Cerebellar nuclear complex (tissue), 1 donor: ENCODE data around the gene KDM3B.
"Not testable (repeated sequence)": the region's sequence is repeated elsewhere in the genome, so short reads cannot be mapped to it uniquely, and the experiment has no call there.

ENCODE experiments used
- DNase-seq, 2 experiments: peaks; one replicate each; lab custom pipeline; 2025; lab: John Stamatoyannopoulos, UW

KDM3B gene

GRCh38 chr5:138389332-138389731, 36.8 kb downstream of the KDM3B start:
- DNase-seq: no peak

DNA sequence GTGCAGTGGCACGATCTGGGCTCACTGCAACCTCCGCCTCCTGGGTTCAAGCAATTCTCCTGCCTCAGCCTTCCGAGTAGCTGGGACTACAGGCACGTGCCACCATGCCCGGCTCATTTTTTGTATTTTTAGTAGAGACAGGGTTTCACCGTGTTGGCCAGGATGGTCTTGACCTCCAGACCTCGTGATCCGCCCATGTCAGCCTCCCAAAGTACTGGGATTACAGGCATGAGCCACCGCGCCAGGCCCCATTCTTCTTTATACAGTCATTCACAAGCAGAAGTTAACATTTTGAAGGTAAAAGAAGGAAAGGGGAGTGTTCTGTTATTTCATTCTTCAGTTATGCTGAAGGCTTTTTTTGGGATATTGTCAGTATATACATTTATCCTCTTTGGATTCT, 37.4 kb downstream of the KDM3B start:
- DNase-seq: not testable (repeated sequence)

- DNase-seq: no peak
Observed at GRCh38 chr5:138391859-138392386, 39.4 kb downstream of the KDM3B start.

- no peak for DNase-seq
Observed at GRCh38 chr5:138402640-138403039, 50.2 kb downstream of the KDM3B start.

DNA sequence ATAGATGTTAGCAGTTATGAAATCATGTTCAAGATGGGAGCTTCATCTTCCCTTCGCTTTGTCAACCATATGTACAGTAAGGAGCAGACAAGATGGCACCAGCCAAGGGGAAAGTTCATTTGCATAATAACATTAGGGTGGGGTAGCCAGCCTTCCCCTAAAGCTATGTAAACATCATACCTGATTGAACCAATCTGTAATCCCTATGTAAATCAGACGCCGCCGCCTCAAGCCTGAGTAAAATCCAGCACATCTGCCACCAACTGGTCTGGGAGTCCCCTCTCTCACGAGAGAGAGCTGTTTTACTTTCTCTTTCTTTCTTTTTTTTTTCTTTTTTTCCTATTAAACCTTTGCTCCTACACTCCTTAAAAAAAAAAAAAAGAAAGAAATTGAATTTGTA, 55.5 kb downstream of the KDM3B start:
- DNase-seq: no peak

DNA sequence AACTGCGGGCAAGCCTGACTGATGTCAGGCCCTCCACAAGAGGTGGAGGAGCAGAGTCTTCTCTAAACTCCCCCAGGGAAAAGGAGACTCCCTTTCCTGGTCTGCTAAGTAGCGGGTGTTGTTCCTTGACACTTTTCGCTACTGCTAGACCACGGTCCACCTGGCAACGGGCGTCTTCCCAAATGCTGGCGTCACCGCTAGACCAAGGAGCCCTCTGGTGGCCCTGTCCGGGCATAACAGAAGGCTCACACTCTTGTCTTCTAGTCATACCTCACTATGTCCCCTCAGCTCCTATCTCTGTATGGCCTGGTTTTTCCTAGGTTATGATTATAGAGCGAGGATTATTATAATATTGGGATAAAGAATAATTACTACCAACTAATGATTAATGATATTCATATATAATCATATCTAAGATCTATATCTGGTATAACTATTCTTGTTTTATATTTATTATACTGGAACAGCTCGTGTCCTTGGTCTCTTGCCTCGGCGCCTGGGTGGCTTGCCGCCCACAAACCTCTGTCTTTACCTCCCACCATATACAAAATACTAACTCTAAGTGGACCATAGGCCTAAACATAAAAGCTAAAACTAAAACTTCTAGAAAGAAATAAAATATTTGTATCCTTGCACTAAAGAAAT, 58.6 kb downstream of the KDM3B start:
- peak; percentile 4 to 30 for DNase-seq

DNA sequence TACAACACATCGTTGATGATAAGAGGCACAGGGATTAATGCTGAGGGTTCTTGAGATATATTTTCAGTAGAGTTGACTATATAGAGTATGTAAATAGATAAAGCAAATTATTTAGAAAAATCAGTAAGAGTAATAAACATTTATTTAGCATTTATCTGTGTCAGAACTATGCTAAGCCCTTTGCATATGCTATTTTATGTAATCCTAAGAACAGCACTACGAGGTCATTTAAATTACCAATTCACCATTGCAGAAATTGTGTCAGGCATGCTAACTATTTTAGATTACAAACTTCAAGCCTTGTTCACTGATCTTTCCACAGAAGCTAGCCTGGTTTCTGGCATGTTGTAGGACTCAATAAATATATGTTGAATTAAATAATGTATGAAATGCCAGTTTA, 66.0 kb downstream of the KDM3B start:
- DNase-seq: no peak

- no peak for DNase-seq
Observed at GRCh38 chr5:138425079-138425478, 72.6 kb downstream of the KDM3B start.

DNA sequence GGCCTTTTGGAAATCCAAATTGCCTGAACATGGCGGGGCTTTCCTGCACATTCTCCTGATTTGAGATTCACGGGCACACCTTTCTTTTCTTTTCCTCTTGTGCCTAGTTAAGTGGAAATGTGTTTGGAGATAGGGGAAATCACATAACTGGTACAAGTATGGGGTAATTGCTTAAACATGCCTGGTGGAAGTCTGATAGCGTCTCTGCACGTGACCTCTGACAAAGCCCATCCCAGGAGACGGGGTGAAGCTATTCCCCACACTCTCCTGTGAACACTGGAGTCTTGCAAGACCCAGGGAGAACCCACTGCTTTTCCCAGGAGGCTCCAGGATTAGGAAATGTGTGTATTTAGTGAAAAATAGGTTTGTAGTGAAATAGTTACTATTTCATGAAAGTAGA, 83.5 kb downstream of the KDM3B start:
- DNase-seq: no peak

- DNase-seq: no peak
Observed at GRCh38 chr5:138438003-138438723, 85.7 kb downstream of the KDM3B start.

DNA sequence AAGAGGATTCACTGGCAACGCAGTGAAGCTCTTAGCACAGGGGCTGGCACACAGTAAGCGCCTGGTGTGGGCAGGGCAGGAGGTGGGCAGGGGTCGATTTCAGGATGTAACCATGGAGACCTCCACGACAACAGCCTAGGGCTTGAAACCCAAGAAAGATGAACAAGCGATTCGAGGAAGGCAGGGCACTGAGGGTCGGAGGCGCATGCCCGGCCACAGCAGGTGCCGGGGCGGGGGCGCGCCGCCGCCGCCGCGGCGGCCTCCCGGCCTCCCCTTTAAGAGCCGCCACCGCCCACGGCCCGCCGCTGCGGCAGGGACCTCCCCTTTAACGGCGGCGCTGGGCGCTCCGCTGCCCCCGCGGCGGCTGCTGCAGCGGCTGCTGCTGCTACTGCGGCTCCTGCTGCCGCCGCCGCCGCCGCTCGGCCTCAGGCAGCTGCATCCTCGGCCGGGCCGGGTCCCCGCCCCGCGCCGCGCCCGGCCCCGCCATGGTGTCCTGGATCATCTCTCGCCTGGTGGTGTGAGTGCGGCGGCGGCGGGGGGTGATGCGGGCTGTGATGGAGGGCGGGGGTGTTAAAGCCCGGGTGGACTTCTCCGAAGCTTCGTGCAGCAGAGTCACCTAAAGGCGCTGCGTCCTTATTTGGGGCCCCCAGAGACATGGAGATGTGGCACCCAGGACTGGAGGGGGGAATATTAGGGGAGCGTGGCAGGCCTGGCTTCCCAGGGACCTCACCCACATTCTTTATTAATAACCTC, 86.4 kb downstream of the KDM3B start, which contains the start of gene REEP2:
Gene REEP2 (plus strand): TSS at position 334 of the 753 bp plus-strand sequence. CDS start 152 bp downstream, at position 486.
- no peak for DNase-seq

DNA sequence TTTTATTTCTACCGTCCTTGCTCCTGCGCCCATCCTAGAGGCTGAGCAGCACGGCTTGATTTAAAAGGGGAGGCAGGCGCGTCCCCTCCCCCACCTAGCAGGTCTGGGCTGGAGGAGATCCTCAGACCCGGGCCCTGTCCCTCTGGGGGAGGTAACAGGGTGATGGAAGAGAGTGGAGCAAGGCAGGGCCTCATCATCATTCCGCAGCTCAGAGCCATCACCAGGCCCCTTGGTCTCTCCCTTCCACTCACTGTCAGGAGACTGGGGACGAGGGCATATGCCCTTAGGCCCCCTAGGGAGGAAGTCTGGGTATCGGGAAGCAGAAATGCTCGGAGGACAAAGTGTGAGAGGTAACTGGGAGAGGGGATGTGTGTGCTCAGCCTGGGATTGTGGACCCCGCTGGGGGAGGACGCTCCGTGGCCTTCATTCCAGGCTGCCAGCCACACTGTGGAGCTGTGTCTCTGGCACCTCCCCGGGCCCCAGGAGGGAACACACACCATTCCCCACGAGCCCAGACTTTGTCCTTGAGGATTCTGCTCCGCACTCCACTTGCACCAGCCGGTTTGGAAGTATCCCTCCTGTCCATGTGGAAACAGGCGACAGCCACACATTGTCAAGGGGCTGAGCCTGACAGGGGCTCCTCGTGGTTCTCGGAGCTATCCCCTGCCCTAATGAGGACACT, 87.1 kb downstream of the KDM3B start:
- no peak for DNase-seq

- DNase-seq: no peak
Observed at GRCh38 chr5:138440159-138441073, 87.9 kb downstream of the KDM3B start.

DNA sequence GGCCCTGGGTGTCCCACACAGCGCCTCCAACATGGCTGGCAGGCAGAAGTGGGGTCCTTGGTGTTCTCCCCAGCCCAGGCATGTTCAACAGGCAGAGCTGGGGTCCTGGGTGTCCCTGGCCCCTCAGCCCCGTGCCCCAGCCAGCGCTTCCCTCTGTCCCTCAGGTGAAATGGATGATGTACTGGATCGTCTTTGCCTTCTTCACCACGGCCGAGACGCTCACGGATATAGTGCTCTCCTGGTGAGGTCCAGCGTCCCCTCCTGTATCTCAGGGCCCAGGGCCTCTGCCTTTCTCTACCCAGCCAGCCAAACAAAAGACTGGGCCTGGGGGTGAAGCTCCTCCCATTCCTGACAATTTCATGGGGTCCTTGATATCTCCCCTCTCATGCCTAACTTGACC, 88.7 kb downstream of the KDM3B start:
- no peak for DNase-seq

DNA sequence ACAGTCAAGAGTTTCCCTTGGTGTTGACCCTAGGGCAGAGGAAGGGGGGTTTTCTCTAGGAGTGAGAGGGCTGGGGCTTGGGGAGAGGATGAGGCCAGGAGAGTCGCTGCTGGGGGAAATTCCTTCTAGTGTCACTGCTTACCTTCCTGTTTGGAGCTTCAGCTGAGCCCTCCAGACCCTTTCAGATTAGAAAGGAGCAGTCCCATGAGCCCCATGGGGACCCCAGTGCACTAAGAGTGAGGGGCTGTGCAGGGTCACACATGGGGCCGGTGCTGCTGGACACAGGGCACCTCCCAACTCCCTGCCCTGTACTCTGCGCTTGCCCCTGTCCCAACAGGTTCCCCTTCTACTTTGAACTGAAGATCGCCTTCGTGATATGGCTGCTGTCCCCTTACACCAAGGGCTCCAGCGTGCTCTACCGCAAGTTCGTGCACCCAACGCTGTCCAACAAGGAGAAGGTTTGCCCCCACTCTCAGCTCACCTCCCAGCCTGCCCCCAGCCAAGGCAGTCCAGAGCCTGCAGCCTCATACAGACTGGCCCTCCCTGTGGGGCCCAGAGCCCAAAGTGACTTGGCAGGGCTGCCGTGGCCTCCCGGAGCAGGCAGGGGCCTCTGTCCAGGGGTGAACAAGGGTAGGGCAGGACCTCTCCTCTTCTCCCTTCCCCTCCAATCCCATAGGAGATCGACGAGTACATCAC, 91.7 kb downstream of the KDM3B start:
- DNase-seq: no peak

GRCh38 chr5:138444774-138445546, 92.5 kb downstream of the KDM3B start:
- no peak for DNase-seq

GRCh38 chr5:138445547-138446271, 93.2 kb downstream of the KDM3B start:
- DNase-seq: no peak

DNA sequence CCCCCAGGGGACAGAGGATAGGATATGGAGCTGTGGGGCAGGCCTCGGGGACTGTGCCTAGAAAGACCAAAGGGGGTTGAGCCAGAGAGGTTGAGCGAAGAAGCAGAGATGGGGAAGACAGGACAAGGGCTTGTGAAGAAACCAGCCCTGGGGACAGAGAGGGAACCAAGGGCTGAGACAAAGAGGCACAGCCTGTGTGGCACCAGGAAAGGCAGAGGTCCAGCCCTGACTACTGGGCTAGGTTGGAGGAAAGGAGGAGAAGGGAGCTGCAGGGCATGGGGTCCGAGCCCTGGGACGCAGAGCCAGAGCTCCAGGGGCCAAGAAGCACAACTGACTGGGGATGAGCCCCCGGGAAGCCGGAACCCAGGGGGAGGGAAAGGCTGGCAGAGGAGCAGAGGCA, 95.6 kb downstream of the KDM3B start:
- no peak for DNase-seq
